HepG2 (cell line): ENCODE results near the gene AHCY. TPM values are rescaled to one million over a fixed set of nuclear protein-coding genes. Genes with fewer than 3 reads are reported as not detected.
A peak's percentile ranks its signal among the peaks of the same experiment; 100 is the strongest.

Experiments
- EZH2 ChIP-seq: conservative IDR thresholded peaks from 2 replicates; pipeline ENCODE4 v1.6.1; 2012; ENCODE audit warnings: mild to moderate bottlenecking, low read depth, low read length, moderate library complexity
- FOXA3 ChIP-seq: IDR thresholded peaks from 2 replicates; pipeline ENCODE4 v1.6.1; 2016; ENCODE audit warnings: missing genetic modification reagents, missing compliant biosample characterization
- GLI4 ChIP-seq: sonication (generic); formaldehyde crosslinking; IDR thresholded peaks from 2 replicates; pipeline ENCODE4 v1.5.1; 2020; ENCODE audit warnings: missing genetic modification reagents, mild to moderate bottlenecking, moderate library complexity, borderline replicate concordance
- HNRNPL ChIP-seq: fragments of 200-400 bp; formaldehyde crosslinking; IDR thresholded peaks from 2 replicates; pipeline ENCODE4 v1.6.1; 2017; ENCODE audit warnings: mild to moderate bottlenecking, low read depth, low read length
- KDM1A ChIP-seq: IDR thresholded peaks from 2 replicates; pipeline ENCODE4 v1.6.1; 2016; ENCODE audit warnings: missing compliant biosample characterization
- KLF9 ChIP-seq: IDR thresholded peaks from 2 replicates; pipeline ENCODE4 v1.6.1; 2016; ENCODE audit warnings: low read depth
- NFATC3 ChIP-seq: sonication (generic); formaldehyde crosslinking; IDR thresholded peaks from 2 replicates; pipeline ENCODE4 v1.5.1; 2020; ENCODE audit warnings: mild to moderate bottlenecking, missing genetic modification reagents
- RBM22 ChIP-seq: fragments of 200-400 bp; formaldehyde crosslinking; optimal IDR thresholded peaks from 2 replicates; pipeline ENCODE3; 2017; ENCODE audit warnings: mild to moderate bottlenecking, low read length, moderate library complexity
- TRAFD1 ChIP-seq: sonication (generic); formaldehyde crosslinking; IDR thresholded peaks from 2 replicates; pipeline ENCODE4 v1.5.1; 2020; ENCODE audit warnings: missing genetic modification reagents, mild to moderate bottlenecking, borderline replicate concordance
- UBTF ChIP-seq: sonication (generic); formaldehyde crosslinking; IDR thresholded peaks from 2 replicates; pipeline ENCODE4 v1.4.0; 2020; ENCODE audit warnings: mild to moderate bottlenecking, missing genetic modification reagents
- ZNF180 ChIP-seq: sonication (generic); formaldehyde crosslinking; IDR thresholded peaks from 2 replicates; pipeline ENCODE4 v1.4.0; 2020; ENCODE audit warnings: low read depth, missing genetic modification reagents, borderline replicate concordance
- ZNF256 ChIP-seq: sonication (generic); formaldehyde crosslinking; conservative IDR thresholded peaks from 2 replicates; pipeline ENCODE4 v1.4.0; 2020; ENCODE audit warnings: missing genetic modification reagents
- ZNF329 ChIP-seq: sonication (generic); formaldehyde crosslinking; IDR thresholded peaks from 2 replicates; pipeline ENCODE4 v1.9.0; 2021; ENCODE audit warnings: low read depth, mild to moderate bottlenecking, missing genetic modification reagents
- ZSCAN21 ChIP-seq: sonication (generic); formaldehyde crosslinking; IDR thresholded peaks from 2 replicates; pipeline ENCODE4 v1.8.0; 2022; ENCODE audit warnings: mild to moderate bottlenecking, missing genetic modification reagents, moderate library complexity, borderline replicate concordance
- polyA plus RNA-seq, 8 experiments: library from polyadenylated mRNA; depleted of rRNA in 3 of 8; stranded (reverse) in 7 of 8; unstranded in 1 of 8; fragments of >200 nt; fragmentation: Illumina TruSeq in 4 of 8; extraction: Trizol in 4 of 8; gene quantifications; 2 replicates each; pipeline versions ENCODE4 v1.2.1 to v1.2.3, GENCODE V29; 2011 to 2016; ENCODE audit warnings: low read depth in 4 of 8, missing spikeins in 1 of 8, mixed read lengths in 1 of 8; ENCODE audit not compliant: insufficient read depth in 1 of 8
- total RNA-seq, 5 experiments: library from RNA; depleted of rRNA; stranded (reverse); fragments of >200 nt; fragmentation: Illumina TruSeq; extraction: Trizol; gene quantifications; 2 replicates each; pipeline ENCODE4 v1.2.3, GENCODE V29; 2016; ENCODE audit warnings: low read depth in 1 of 5
- TF ChIP-seq, protein P1 (sequence below): sonication (generic); formaldehyde crosslinking; IDR thresholded peaks from 2 replicates; pipeline ENCODE4 v1.5.0; 2020; ENCODE audit warnings: mild to moderate bottlenecking, missing genetic modification reagents, moderate library complexity
- TF ChIP-seq, protein P2 (sequence below): IDR thresholded peaks from 2 replicates; pipeline ENCODE4 v1.6.1; 2016; ENCODE audit warnings: missing biosample characterization, missing genetic modification reagents, low read depth

Gene AHCY
- total and polyA plus RNA-seq, 2 of the 13 experiments (the other 11 are each of a cell fraction or from before 2014, with no cell fraction given): 407 to 419 TPM

- TF ChIP-seq, protein P1, sequence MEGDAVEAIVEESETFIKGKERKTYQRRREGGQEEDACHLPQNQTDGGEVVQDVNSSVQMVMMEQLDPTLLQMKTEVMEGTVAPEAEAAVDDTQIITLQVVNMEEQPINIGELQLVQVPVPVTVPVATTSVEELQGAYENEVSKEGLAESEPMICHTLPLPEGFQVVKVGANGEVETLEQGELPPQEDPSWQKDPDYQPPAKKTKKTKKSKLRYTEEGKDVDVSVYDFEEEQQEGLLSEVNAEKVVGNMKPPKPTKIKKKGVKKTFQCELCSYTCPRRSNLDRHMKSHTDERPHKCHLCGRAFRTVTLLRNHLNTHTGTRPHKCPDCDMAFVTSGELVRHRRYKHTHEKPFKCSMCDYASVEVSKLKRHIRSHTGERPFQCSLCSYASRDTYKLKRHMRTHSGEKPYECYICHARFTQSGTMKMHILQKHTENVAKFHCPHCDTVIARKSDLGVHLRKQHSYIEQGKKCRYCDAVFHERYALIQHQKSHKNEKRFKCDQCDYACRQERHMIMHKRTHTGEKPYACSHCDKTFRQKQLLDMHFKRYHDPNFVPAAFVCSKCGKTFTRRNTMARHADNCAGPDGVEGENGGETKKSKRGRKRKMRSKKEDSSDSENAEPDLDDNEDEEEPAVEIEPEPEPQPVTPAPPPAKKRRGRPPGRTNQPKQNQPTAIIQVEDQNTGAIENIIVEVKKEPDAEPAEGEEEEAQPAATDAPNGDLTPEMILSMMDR (CRISPR knock-in tag): peak; percentile 50; the same call in 1 of the 2 replicates
- TF ChIP-seq ZNF256 (CRISPR knock-in tag) (no peak), ZSCAN21 (CRISPR knock-in tag) (peak; percentile 92), KDM1A (CRISPR knock-in tag) (0 out of 2 replicates have a peak, but pooled peaks have one; percentile 56), GLI4 (CRISPR knock-in tag) (no peak), UBTF (peak; percentile 88), RBM22 (no peak), EZH2 (no peak), FOXA3 (CRISPR knock-in tag) (peak; percentile 97), HNRNPL (no peak; the same call in 1 of the 2 replicates), ZNF180 (no peak), TRAFD1 (CRISPR knock-in tag) (peak; percentile 77; the same call in 1 of the 2 replicates), NFATC3 (CRISPR knock-in tag) (no peak), KLF9 (CRISPR knock-in tag) (no peak; the same call in 1 of the 2 replicates), ZNF329 (CRISPR knock-in tag) (0 out of 2 replicates have a peak, but pooled peaks have one; percentile 17)
- TF ChIP-seq, protein P2, sequence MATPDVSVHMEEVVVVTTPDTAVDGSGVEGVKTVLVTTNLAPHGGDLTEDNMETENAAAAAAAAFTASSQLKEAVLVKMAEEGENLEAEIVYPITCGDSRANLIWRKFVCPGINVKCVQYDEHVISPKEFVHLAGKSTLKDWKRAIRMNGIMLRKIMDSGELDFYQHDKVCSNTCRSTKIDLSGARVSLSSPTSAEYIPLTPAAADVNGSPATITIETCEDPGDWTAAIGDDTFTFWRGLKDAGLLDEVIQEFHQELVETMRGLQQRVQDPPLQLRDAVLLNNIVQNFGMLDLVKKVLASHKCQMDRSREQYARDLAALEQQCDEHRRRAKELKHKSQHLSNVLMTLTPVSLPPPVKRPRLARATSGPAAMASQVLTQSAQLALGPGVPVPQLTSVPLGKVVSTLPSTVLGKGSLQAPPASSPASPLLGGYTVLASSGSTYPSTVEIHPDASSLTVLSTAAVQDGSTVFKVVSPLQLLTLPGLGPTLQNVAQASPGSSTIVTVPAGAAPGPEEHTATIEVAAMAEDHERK (CRISPR knock-in tag): peak; percentile 32; the same call in 1 of the 2 replicates
Measured at GRCh38 chr20:34311118-34312023, 8.2 kb upstream of the AHCY start (continued).
